Sigmoid colon (tissue), 4 donors: ENCODE measurements around the gene MEAF6.

Experiments
- CTCF ChIP-seq, 4 experiments: fragments of 450-650 bp in 3 of 4; fragments of 200-600 bp in 1 of 4; IDR thresholded peaks; one replicate each; pipeline ENCODE4 v1.5.1; 2016 to 2019; ENCODE audit warnings: antibody characterized with exemption in 4 of 4, mild to moderate bottlenecking in 3 of 4, moderate library complexity in 2 of 4
- EP300 ChIP-seq, 4 donors: sonication (generic); formaldehyde crosslinking; IDR thresholded peaks; one replicate each; pipeline ENCODE4 v1.6.1; 2017; ENCODE audit warnings: antibody characterized with exemption in 4 of 4
- POLR2A ChIP-seq, 2 donors: fragments of 450-650 bp; IDR thresholded peaks; one replicate each; pipeline ENCODE4 v1.6.1; 2016; ENCODE audit warnings: antibody characterized with exemption in 2 of 2, mild to moderate bottlenecking in 2 of 2, moderate library complexity in 2 of 2

DNA sequence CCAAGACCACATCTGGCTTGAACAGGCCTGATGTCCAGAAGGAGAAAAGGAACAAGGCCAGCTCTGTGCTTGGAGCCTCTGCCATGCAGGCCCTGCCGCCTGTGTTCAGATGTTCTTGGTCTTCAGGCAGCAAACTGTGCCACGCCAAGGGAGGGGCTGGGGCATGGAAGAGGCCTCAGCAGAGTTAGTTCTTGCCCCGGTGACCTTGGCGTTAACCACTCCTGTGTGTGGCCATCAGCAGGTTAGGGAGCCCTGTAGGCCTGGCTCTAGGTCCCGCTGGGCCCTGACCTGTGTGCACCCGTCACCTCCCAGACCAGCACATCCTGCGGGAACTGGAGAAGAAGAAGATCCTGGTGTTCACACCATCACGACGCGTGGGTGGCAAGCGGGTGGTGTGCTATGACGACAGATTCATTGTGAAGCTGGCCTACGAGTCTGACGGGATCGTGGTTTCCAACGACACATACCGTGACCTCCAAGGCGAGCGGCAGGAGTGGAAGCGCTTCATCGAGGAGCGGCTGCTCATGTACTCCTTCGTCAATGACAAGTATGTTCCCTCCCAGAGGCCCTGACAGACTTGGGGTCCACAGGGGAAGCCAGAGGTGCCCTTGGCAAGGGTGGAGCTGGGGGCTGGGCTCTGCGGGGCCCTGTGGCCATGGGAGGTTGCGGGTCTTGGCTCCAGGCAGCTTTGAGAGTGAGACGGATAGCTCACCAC is 33.1 kb downstream of the MEAF6 start:
- TF ChIP-seq CTCF (IDR thresholded peaks at IDR 0.05) (no peak), POLR2A (IDR thresholded peaks at IDR 0.05) (no peak), EP300 (IDR thresholded peaks at IDR 0.05) (no peak)
